Endothelial cell of umbilical vein (primary cell): ENCODE measurements around the gene CCN6. TPM values are rescaled to one million over a fixed set of nuclear protein-coding genes. Genes with fewer than 3 reads are reported as not detected.

Experiments
- BruUV-seq: library from RNA; stranded (reverse); fragments of 400-500 nt; replicated peaks from 2 replicates; lab custom pipeline; 2021; lab: Mats Ljungman, UMichigan
- CTCF ChIA-PET: fragments of 300-600, 350-600 bp; sonication (Branson Sonifier 250); formaldehyde crosslinking; loops from one replicate; lab custom pipeline; 2021; ENCODE audit warnings: antibody characterized with exemption, inconsistent platforms; lab: Charles Lee
- POLR2A ChIA-PET: fragments of 300-600, 350-600 bp; sonication (Branson Sonifier 250); formaldehyde crosslinking; loops from one replicate; lab custom pipeline; 2021; ENCODE audit warnings: antibody characterized with exemption, inconsistent platforms; lab: Charles Lee
- DNase-seq: peaks from one replicate; pipeline ENCODE4 v3.0.0-alpha.2; 2011; ENCODE audit warnings: low read depth, low spot score
- FAIRE-seq: peaks from 2 replicates; lab custom pipeline; 2011; peaks lifted over from hg19 to GRCh38; lab: Jason Lieb, UNC
- H2AFZ ChIP-seq: 2 replicates; pipeline ENCODE4 v1.6.0; 2012; ENCODE audit warnings: low read depth, low read length, control low read depth, inconsistent platforms
- H3K27ac ChIP-seq: 2 replicates; pipeline ENCODE4 v1.5.1; 2011; ENCODE audit warnings: low read depth, mild to moderate bottlenecking, control low read depth, low read length, moderate library complexity; ENCODE audit not compliant: insufficient read depth
- H3K27me3 ChIP-seq, 2 experiments: 2 replicates each; pipeline versions ENCODE4 v1.6.0 to v1.6.1; 2011; ENCODE audit warnings: low read length in 2 of 2, mixed read lengths in 1 of 2; ENCODE audit not compliant: control insufficient read depth in 2 of 2, insufficient read depth in 2 of 2
- H3K36me3 ChIP-seq, 2 experiments: 2 replicates in 1 of 2; 3 replicates in 1 of 2; pipeline ENCODE4 v1.5.1; 2011; ENCODE audit warnings: low read length in 2 of 2, mild to moderate bottlenecking in 1 of 2, moderate library complexity in 1 of 2; ENCODE audit not compliant: control insufficient read depth in 2 of 2, insufficient read depth in 2 of 2; ENCODE audit errors: extremely low read depth in 1 of 2
- H3K4me1 ChIP-seq: 3 replicates; pipeline ENCODE4 v1.5.1; 2011; ENCODE audit warnings: mild to moderate bottlenecking, low read length; ENCODE audit not compliant: control insufficient read depth, insufficient read depth; ENCODE audit errors: extremely low read depth
- H3K4me2 ChIP-seq: 2 replicates; pipeline ENCODE4 v1.6.1; 2011; ENCODE audit warnings: low read length, control low read depth, mixed read lengths; ENCODE audit not compliant: insufficient read depth
- H3K4me3 ChIP-seq, 3 experiments: fragments of 200-600 bp in 1 of 3; sonication (generic), shearing (Covaris generic) in 1 of 3; replicated peaks in 1 of 3; 2 replicates each; pipeline ENCODE4 v1.5.1; 2011 to 2016; ENCODE audit warnings: control low read depth in 3 of 3, low read length in 3 of 3, mild to moderate bottlenecking in 2 of 3, inconsistent platforms in 1 of 3, low read depth in 1 of 3, moderate library complexity in 1 of 3; ENCODE audit not compliant: insufficient read depth in 1 of 3
- H3K79me2 ChIP-seq: 2 replicates; pipeline ENCODE4 v1.6.0; 2012; ENCODE audit warnings: low read length, inconsistent platforms; ENCODE audit not compliant: control insufficient read depth, insufficient read depth
- H3K9ac ChIP-seq: replicated peaks from 2 replicates; pipeline ENCODE3; 2011; ENCODE audit warnings: low read length, control low read depth; ENCODE audit not compliant: insufficient read depth; ENCODE audit errors: extremely low read depth
- H3K9me1 ChIP-seq: replicated peaks from 3 replicates; pipeline ENCODE4 v1.6.0; 2011; ENCODE audit warnings: mild to moderate bottlenecking, low read length; ENCODE audit not compliant: control insufficient read depth, insufficient read depth; ENCODE audit errors: extremely low read depth
- H3K9me3 ChIP-seq: replicated peaks from 2 replicates; pipeline ENCODE4 v1.5.1; 2012; ENCODE audit warnings: low read length, inconsistent platforms; ENCODE audit not compliant: control insufficient read depth, insufficient read depth
- H4K20me1 ChIP-seq: replicated peaks from 2 replicates; pipeline ENCODE3; 2011; ENCODE audit warnings: mild to moderate bottlenecking, low read length; ENCODE audit not compliant: control insufficient read depth, insufficient read depth; ENCODE audit errors: extremely low read depth
- CTCF ChIP-seq, 2 donors: IDR thresholded peaks; 1 replicate in 1 of 2; 2 replicates in 1 of 2; pipeline ENCODE4 v1.5.1; 2011; ENCODE audit warnings: low read length in 2 of 2, mild to moderate bottlenecking in 2 of 2, moderate library complexity in 2 of 2, control low read depth in 1 of 2, inconsistent platforms in 1 of 2, low read depth in 1 of 2; ENCODE audit not compliant: insufficient read depth in 1 of 2; ENCODE audit errors: extremely low read depth in 1 of 2
- EZH2 ChIP-seq: IDR thresholded peaks from 2 replicates; pipeline ENCODE4 v1.6.1; 2012; ENCODE audit warnings: borderline replicate concordance, low read depth, mild to moderate bottlenecking, moderate library complexity, low read length, inconsistent platforms; ENCODE audit not compliant: severe bottlenecking
- FOS ChIP-seq: IDR thresholded peaks from 2 replicates; pipeline ENCODE4 v1.6.1; 2011; ENCODE audit warnings: mild to moderate bottlenecking, low read length, moderate library complexity, borderline replicate concordance; ENCODE audit not compliant: insufficient read depth
- JUN ChIP-seq: IDR thresholded peaks from 2 replicates; pipeline ENCODE4 v1.6.1; 2011; ENCODE audit warnings: borderline replicate concordance, low read depth; ENCODE audit not compliant: insufficient read length, insufficient read depth
- MYC ChIP-seq: IDR thresholded peaks from one replicate; pipeline ENCODE4 v1.6.1; 2011; ENCODE audit warnings: mild to moderate bottlenecking, low read depth, low read length
- POLR2AphosphoS5 ChIP-seq: IDR thresholded peaks from 2 replicates; pipeline ENCODE4 v1.6.1; 2012; ENCODE audit warnings: low read depth, mild to moderate bottlenecking, control low read depth, low read length, moderate library complexity; ENCODE audit not compliant: insufficient read depth
- dilution Hi-C: fragments of 300-500 bp; cut with MboI; formaldehyde crosslinking; loops from one replicate; pipeline ENCODE4 v1.15.0; 2019; ENCODE audit warnings: low sequenced_read_pairs; ENCODE audit not compliant: extremely low pct_ligation_motif_present
- intact Hi-C: fragments of 100-400 bp; cut with micrococcal nuclease; formaldehyde crosslinking; loops from one replicate; pipeline ENCODE4 v1.10.0; 2022
- polyA plus RNA-seq, 4 experiments: library from polyadenylated mRNA; depleted of rRNA in 3 of 4; stranded (reverse) in 3 of 4; unstranded in 1 of 4; fragments of >200 nt; gene quantifications; 2 replicates each; pipeline versions ENCODE4 v1.2.1 to v1.2.3, GENCODE V29; 2011 to 2012; ENCODE audit warnings: missing spikeins in 1 of 4
- total RNA-seq: library from RNA; stranded (reverse); gene quantifications from 2 replicates; pipeline ENCODE4 v1.2.3, GENCODE V29; 2021
- TF ChIP-seq, protein P1 (sequence below): IDR thresholded peaks from 2 replicates; pipeline ENCODE4 v1.6.1; 2011; ENCODE audit not compliant: insufficient read depth, insufficient read length

Gene CCN6
- total and polyA plus RNA-seq, 2 donors (not counting 3 experiments of a cell fraction or from before 2014, with no cell fraction given), result not detected

- Histone ChIP-seq H3K4me2 (no peak overlapping the region), H3K9me1 (no peaks in the 10 kb centered on the region), H3K9ac (no peak overlapping the region), H3K79me2 (no peaks in the 10 kb centered on the region), H3K9me3 (no peaks in the 10 kb centered on the region), H3K36me3 (no peaks in the 10 kb centered on the region), H3K27ac (no peak overlapping the region), H3K4me3 (no peak overlapping the region), H3K27me3 (no peaks in the 10 kb centered on the region), H4K20me1 (no peaks in the 10 kb centered on the region), H3K4me1 (peaks cover 9% of the 10 kb centered on the region), H2AFZ (no peak overlapping the region)
- ChIA-PET POLR2A (no interaction called here), CTCF (interaction anchor here (1.0 to 2.0 kb wide), 7 partner anchors 10 to 300 kb away, joined by 4 to 30 read pairs (median 6); no protein-coding TSS in a partner anchor)
- intact Hi-C loops (no loop called here), dilution Hi-C loops (no loop called here)
- no TSS peak for BruUV-seq
- TF ChIP-seq JUN (no peak), MYC (no peak), POLR2AphosphoS5 (no peak), CTCF (IDR thresholded peaks at IDR 0.05; ENCODE audit: extremely low read depth in 1 of 2, insufficient read depth in 1 of 2, low read depth in 1 of 2, low read length in 2 of 2) (no peak), FOS (no peak), EZH2 (no peak)
- TF ChIP-seq, protein P1, sequence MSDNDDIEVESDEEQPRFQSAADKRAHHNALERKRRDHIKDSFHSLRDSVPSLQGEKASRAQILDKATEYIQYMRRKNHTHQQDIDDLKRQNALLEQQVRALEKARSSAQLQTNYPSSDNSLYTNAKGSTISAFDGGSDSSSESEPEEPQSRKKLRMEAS, result no peak
- FAIRE-seq (no peak), DNase-seq (no peak)
These were observed 43.6 kb upstream of the CCN6 start for GRCh38 chr6:112010328-112010727.
